K562 (cell line): ENCODE measurements around the gene ZNF835. TPM values are rescaled to one million over a fixed set of nuclear protein-coding genes. Genes with fewer than 3 reads are reported as not detected.

Experiments
- ATAC-seq: fragments of 200-7000 bp; cut with Tn5 transposase; 3 replicates; pipeline ENCODE4 v1.9.1; 2020; ENCODE audit warnings: moderate library complexity
- BruUV-seq: library from RNA; stranded (reverse); fragments of 400-500 nt; replicated peaks from 2 replicates; lab custom pipeline; 2021; lab: Mats Ljungman, UMichigan
- CTCF ChIA-PET: fragments of 300-600 bp; formaldehyde crosslinking; extraction: SDS; loops from one replicate; lab custom pipeline; 2021; ENCODE audit warnings: low intra/inter-chr PET ratio; lab: Yijun Ruan, JAX
- POLR2A ChIA-PET: fragments of 300-600, 350-650 bp; sonication (Branson Sonifier 250); formaldehyde crosslinking; extraction: SDS; loops from one replicate; lab custom pipeline; 2021; ENCODE audit warnings: antibody characterized with exemption, inconsistent platforms; lab: Yijun Ruan, JAX
- DNase-seq, 4 experiments: peaks; one replicate each; pipeline versions ENCODE4 v3.0.0 to v3.0.0-alpha.2; 2011 to 2018; ENCODE audit warnings: low spot score in 3 of 4, mixed read lengths in 3 of 4; ENCODE audit errors: extremely low read depth in 1 of 4
- FAIRE-seq: peaks from 2 replicates; lab custom pipeline; 2011; peaks lifted over from hg19 to GRCh38; lab: Jason Lieb, UNC
- H2AFZ ChIP-seq: 2 replicates; pipeline ENCODE4 v1.6.0; 2011; ENCODE audit warnings: low read depth, low read length, control low read depth, inconsistent platforms
- H3K27ac ChIP-seq: fragments of 200-600 bp; 3 replicates; pipeline ENCODE4 v1.8.0; 2011; ENCODE audit warnings: low read depth, mild to moderate bottlenecking, control low read depth, inconsistent platforms, low read length, moderate library complexity, mixed read lengths; ENCODE audit errors: extremely low read depth
- H3K27me3 ChIP-seq, 2 experiments: fragments of 300-600 bp in 1 of 2; 2 replicates in 1 of 2; 3 replicates in 1 of 2; pipeline versions ENCODE4 v1.6.0 to v1.8.0; 2011; ENCODE audit warnings: inconsistent platforms in 2 of 2, low read length in 2 of 2, mild to moderate bottlenecking in 1 of 2, mixed read lengths in 1 of 2, moderate library complexity in 1 of 2; ENCODE audit not compliant: control insufficient read depth in 2 of 2, insufficient read depth in 2 of 2
- H3K36me3 ChIP-seq: fragments of 300-600 bp; 3 replicates; pipeline ENCODE4 v1.8.0; 2011; ENCODE audit warnings: mild to moderate bottlenecking, low read length, inconsistent platforms; ENCODE audit not compliant: control insufficient read depth, insufficient read depth
- H3K4me1 ChIP-seq, 2 experiments: fragments of 200-600 bp in 1 of 2; replicated peaks in 1 of 2; 2 replicates in 1 of 2; 3 replicates in 1 of 2; pipeline versions ENCODE4 v1.5.1 to v1.8.0; 2011; ENCODE audit warnings: inconsistent platforms in 2 of 2, low read length in 2 of 2, mild to moderate bottlenecking in 1 of 2, mixed read lengths in 1 of 2, moderate library complexity in 1 of 2; ENCODE audit not compliant: control insufficient read depth in 2 of 2, insufficient read depth in 2 of 2
- H3K4me2 ChIP-seq: 2 replicates; pipeline ENCODE4 v1.6.1; 2011; ENCODE audit warnings: low read length, control low read depth, inconsistent platforms, mixed read lengths; ENCODE audit not compliant: insufficient read depth
- H3K4me3 ChIP-seq: fragments of 200-600 bp; sonication (generic), shearing (Covaris generic); 2 replicates; pipeline ENCODE4 v1.5.1; 2016; ENCODE audit warnings: control low read depth, inconsistent platforms
- H3K79me2 ChIP-seq: fragments of 200-600 bp; 3 replicates; pipeline ENCODE4 v1.8.0; 2011; ENCODE audit warnings: low read length, inconsistent platforms; ENCODE audit not compliant: control insufficient read depth, insufficient read depth
- H3K9ac ChIP-seq, 2 experiments: 2 replicates each; pipeline versions ENCODE4 v1.6.0 to v1.6.1; 2011; ENCODE audit warnings: low read depth in 2 of 2, low read length in 2 of 2, control low read depth in 1 of 2, inconsistent platforms in 1 of 2, mild to moderate bottlenecking in 1 of 2, mixed read lengths in 1 of 2; ENCODE audit not compliant: insufficient read depth in 1 of 2
- H3K9me1 ChIP-seq: one replicate; pipeline ENCODE4 v1.6.0; 2011; ENCODE audit warnings: inconsistent platforms, mild to moderate bottlenecking, low read length, moderate library complexity; ENCODE audit not compliant: control insufficient read depth, insufficient read depth
- H3K9me3 ChIP-seq: replicated peaks from 2 replicates; pipeline ENCODE4 v1.5.1; 2011; ENCODE audit warnings: low read depth, low read length, inconsistent platforms; ENCODE audit not compliant: control insufficient read depth, insufficient read depth
- H4K20me1 ChIP-seq: replicated peaks from 2 replicates; pipeline ENCODE4 v1.6.1; 2011; ENCODE audit warnings: low read length, inconsistent platforms, mixed read lengths; ENCODE audit not compliant: control insufficient read depth, insufficient read depth
- WGBS: fragments of 100-300 bp; shearing (Covaris generic); methylation state at CpG from one replicate; pipeline ENCODE4 v1.1.6; 2016; ENCODE audit warnings: low coverage, mixed read lengths; ENCODE audit not compliant: insufficient coverage; ENCODE audit errors: missing lambda C conversion rate; 5-methylcytosine and 5-hydroxymethylcytosine counted together
- in situ Hi-C: fragments of 300-500 bp; cut with MboI; formaldehyde crosslinking; loops from 4 replicates; pipeline ENCODE4 v1.15.0; 2018; ENCODE audit warnings: inconsistent platforms, mixed read lengths
- intact Hi-C: fragments of 100-400 bp; cut with micrococcal nuclease; formaldehyde crosslinking; loops from 2 replicates; pipeline ENCODE4 v1.14.2; 2022
- polyA plus RNA-seq, 8 experiments: library from polyadenylated mRNA; depleted of rRNA in 4 of 8; stranded (reverse) in 5 of 8; unstranded in 3 of 8; fragments of >200 nt; fragmentation: Nextera tagmentation in 2 of 8; fragmentation: Illumina TruSeq in 1 of 8; extraction: Ambion mirVana in 2 of 8; extraction: Trizol in 1 of 8; gene quantifications; 2 replicates each; pipeline versions ENCODE4 v1.2.1 to v1.2.3, GENCODE V29; 2011 to 2014; ENCODE audit warnings: inconsistent platforms in 1 of 8, missing spikeins in 1 of 8
- total RNA-seq, 7 experiments: library from RNA; depleted of rRNA in 6 of 7; stranded (reverse); fragments of >200 nt in 6 of 7; fragmentation: Illumina TruSeq in 2 of 7; extraction: Trizol in 2 of 7; gene quantifications; 2 replicates each; pipeline versions ENCODE4 v1.2.1 to v1.2.3, GENCODE V29; 2011 to 2021; ENCODE audit warnings: low replicate concordance in 1 of 7
- TF ChIP-seq, protein P1 (sequence below), 3 experiments: IDR thresholded peaks in 2 of 3; conservative IDR thresholded peaks in 1 of 3; 2 replicates each; pipeline ENCODE4 v1.5.1; 2011 to 2012; ENCODE audit warnings: low read length in 3 of 3, mild to moderate bottlenecking in 3 of 3, control low read depth in 2 of 3, improper control_type of control experiment in 1 of 3, inconsistent platforms in 1 of 3, low read depth in 1 of 3, mixed read lengths in 1 of 3, moderate library complexity in 1 of 3; ENCODE audit not compliant: insufficient read depth in 2 of 3
- TF ChIP-seq, protein P2 (sequence below), 2 experiments: fragments of 450-650 bp; IDR thresholded peaks; 2 replicates each; pipeline ENCODE4 v1.6.1; 2018; ENCODE audit warnings: mild to moderate bottlenecking in 2 of 2, low read depth in 1 of 2; ENCODE audit not compliant: partially characterized antibody in 2 of 2

The ZNF835 gene
- total and polyA plus RNA-seq, 9 of the 15 experiments (the other 6 are each of a cell fraction or from before 2014, with no cell fraction given) = not detected

DNA sequence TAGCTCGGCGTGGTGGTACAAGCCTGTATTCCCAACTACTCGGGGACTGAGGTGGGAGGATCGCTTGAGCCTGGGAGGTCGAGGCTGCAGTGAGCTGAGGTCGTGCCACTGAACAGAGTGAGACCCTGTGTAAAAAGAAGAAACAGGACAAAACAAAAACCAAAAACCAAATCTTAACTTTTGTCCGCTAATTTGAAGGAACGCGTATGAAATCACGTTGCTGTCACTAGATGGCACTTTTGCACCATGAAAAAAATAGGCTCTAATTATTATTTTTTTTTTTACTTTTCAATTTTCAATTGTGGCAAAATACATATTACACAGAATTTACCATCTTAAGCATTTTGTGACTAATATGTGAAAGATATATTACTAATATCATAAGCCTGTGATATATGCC, 17.6 kb upstream of the ZNF835 start:
- TF ChIP-seq, protein P1, sequence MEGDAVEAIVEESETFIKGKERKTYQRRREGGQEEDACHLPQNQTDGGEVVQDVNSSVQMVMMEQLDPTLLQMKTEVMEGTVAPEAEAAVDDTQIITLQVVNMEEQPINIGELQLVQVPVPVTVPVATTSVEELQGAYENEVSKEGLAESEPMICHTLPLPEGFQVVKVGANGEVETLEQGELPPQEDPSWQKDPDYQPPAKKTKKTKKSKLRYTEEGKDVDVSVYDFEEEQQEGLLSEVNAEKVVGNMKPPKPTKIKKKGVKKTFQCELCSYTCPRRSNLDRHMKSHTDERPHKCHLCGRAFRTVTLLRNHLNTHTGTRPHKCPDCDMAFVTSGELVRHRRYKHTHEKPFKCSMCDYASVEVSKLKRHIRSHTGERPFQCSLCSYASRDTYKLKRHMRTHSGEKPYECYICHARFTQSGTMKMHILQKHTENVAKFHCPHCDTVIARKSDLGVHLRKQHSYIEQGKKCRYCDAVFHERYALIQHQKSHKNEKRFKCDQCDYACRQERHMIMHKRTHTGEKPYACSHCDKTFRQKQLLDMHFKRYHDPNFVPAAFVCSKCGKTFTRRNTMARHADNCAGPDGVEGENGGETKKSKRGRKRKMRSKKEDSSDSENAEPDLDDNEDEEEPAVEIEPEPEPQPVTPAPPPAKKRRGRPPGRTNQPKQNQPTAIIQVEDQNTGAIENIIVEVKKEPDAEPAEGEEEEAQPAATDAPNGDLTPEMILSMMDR (IDR thresholded peaks at IDR 0.05 in 2 of 3, conservative IDR thresholded peaks at IDR 0.05 in 1 of 3; ENCODE audit: insufficient read depth in 2 of 3, low read depth in 1 of 3, low read length in 3 of 3) = peak in 1 of 3 experiments; percentile 11; a peak in 1 of 6 replicates
- TF ChIP-seq, protein P2, sequence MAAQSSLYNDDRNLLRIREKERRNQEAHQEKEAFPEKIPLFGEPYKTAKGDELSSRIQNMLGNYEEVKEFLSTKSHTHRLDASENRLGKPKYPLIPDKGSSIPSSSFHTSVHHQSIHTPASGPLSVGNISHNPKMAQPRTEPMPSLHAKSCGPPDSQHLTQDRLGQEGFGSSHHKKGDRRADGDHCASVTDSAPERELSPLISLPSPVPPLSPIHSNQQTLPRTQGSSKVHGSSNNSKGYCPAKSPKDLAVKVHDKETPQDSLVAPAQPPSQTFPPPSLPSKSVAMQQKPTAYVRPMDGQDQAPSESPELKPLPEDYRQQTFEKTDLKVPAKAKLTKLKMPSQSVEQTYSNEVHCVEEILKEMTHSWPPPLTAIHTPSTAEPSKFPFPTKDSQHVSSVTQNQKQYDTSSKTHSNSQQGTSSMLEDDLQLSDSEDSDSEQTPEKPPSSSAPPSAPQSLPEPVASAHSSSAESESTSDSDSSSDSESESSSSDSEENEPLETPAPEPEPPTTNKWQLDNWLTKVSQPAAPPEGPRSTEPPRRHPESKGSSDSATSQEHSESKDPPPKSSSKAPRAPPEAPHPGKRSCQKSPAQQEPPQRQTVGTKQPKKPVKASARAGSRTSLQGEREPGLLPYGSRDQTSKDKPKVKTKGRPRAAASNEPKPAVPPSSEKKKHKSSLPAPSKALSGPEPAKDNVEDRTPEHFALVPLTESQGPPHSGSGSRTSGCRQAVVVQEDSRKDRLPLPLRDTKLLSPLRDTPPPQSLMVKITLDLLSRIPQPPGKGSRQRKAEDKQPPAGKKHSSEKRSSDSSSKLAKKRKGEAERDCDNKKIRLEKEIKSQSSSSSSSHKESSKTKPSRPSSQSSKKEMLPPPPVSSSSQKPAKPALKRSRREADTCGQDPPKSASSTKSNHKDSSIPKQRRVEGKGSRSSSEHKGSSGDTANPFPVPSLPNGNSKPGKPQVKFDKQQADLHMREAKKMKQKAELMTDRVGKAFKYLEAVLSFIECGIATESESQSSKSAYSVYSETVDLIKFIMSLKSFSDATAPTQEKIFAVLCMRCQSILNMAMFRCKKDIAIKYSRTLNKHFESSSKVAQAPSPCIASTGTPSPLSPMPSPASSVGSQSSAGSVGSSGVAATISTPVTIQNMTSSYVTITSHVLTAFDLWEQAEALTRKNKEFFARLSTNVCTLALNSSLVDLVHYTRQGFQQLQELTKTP (IDR thresholded peaks at IDR 0.05; ENCODE audit: low read depth in 1 of 2, partially characterized antibody in 2 of 2) = no peak
- Histone ChIP-seq H3K27me3 (no peaks in the 10 kb centered on the region), H3K4me2 (no peak overlapping the region), H3K9me1 (no peaks in the 10 kb centered on the region), H3K79me2 (no peaks in the 10 kb centered on the region), H3K27ac (no peak overlapping the region), H3K4me3 (no peak overlapping the region), H2AFZ (no peak overlapping the region), H3K9me3 (no peaks in the 10 kb centered on the region), H4K20me1 (no peaks in the 10 kb centered on the region), H3K9ac (no peak overlapping the region), H3K4me1 (no peaks in the 10 kb centered on the region), H3K36me3 (no peaks in the 10 kb centered on the region)
- BruUV-seq = no TSS peak
- CTCF ChIA-PET = no interaction called here
- FAIRE-seq = no peak
- ATAC-seq = no peak
- in situ Hi-C loops = no loop called here
- POLR2A ChIA-PET = no interaction called here
- intact Hi-C loops = no loop called here
- 6% methylated on average over 10 of the region's 10 CpGs for WGBS
- no peak for DNase-seq
